Chondrocyte (in vitro differentiated cells): ENCODE data around the gene ASIC2. TPM values are rescaled to one million over a fixed set of nuclear protein-coding genes. Genes with fewer than 3 reads are reported as not detected.

Experiments
- DNase-seq: peaks from one replicate; pipeline ENCODE4 v3.0.0; 2021; ENCODE audit warnings: mixed read lengths, low spot score
- H3K27ac Mint-ChIP-seq: one replicate; pipeline ENCODE4 v1.8.0; 2021; ENCODE audit warnings: mild to moderate bottlenecking, moderate library complexity, mixed read lengths; ENCODE audit not compliant: unreplicated experiment
- H3K27me3 Mint-ChIP-seq: 2 replicates; pipeline ENCODE4 v1.8.0; 2021; ENCODE audit warnings: low read depth, mixed read lengths
- H3K36me3 Mint-ChIP-seq: 2 replicates; pipeline ENCODE4 v1.8.0; 2021; ENCODE audit warnings: low read depth, mixed read lengths
- H3K4me1 Mint-ChIP-seq: 2 replicates; pipeline ENCODE4 v1.8.0; 2021; ENCODE audit warnings: low read depth, mild to moderate bottlenecking, mixed read lengths
- H3K4me3 Mint-ChIP-seq: one replicate; pipeline ENCODE4 v1.8.0; 2021; ENCODE audit warnings: mild to moderate bottlenecking, moderate library complexity, mixed read lengths; ENCODE audit not compliant: unreplicated experiment
- H3K9me3 Mint-ChIP-seq: 2 replicates; pipeline ENCODE4 v1.8.0; 2021; ENCODE audit warnings: low read depth, mixed read lengths
- CTCF ChIP-seq: fragments of 200-600 bp; sonication (generic); IDR thresholded peaks from 2 replicates; pipeline ENCODE4 v1.5.0; 2021; ENCODE audit warnings: antibody characterized with exemption, mild to moderate bottlenecking, moderate library complexity
- total RNA-seq: library from RNA; stranded (reverse); gene quantifications from 3 replicates; pipeline ENCODE4 v1.2.1, GENCODE V29; 2021

Gene ASIC2
- total RNA-seq, 1 donor from 2014 or later, result not detected

- no peaks in the 10 kb centered on the region for H3K4me1 Mint-ChIP-seq
- H3K36me3 Mint-ChIP-seq, result no peaks in the 10 kb centered on the region
- H3K9me3 Mint-ChIP-seq, result no peaks in the 10 kb centered on the region
- no peak for DNase-seq
- no peak overlapping the region for H3K27ac Mint-ChIP-seq
- H3K4me3 Mint-ChIP-seq, result no peak overlapping the region
- peaks cover 24% of the 10 kb centered on the region for H3K27me3 Mint-ChIP-seq
- no peak for TF ChIP-seq CTCF
These were observed 47.9 kb downstream of the ASIC2 start for GRCh38 chr17:33245183-33245582.

- no peak for TF ChIP-seq CTCF
- no peak overlapping the region for H3K27ac Mint-ChIP-seq
- H3K36me3 Mint-ChIP-seq, result no peaks in the 10 kb centered on the region
These were observed 49.4 kb downstream of the ASIC2 start for GRCh38 chr17:33243732-33244131.

GRCh38 chr17:33242375-33243124 lies 50.5 kb downstream of the ASIC2 start:
- H3K4me1 Mint-ChIP-seq, result no peaks in the 10 kb centered on the region
- no peak for DNase-seq
- H3K36me3 Mint-ChIP-seq, result no peaks in the 10 kb centered on the region
- TF ChIP-seq CTCF, result no peak
- no peaks in the 10 kb centered on the region for H3K9me3 Mint-ChIP-seq
- no peak overlapping the region for H3K4me3 Mint-ChIP-seq
- peaks cover 26% of the 10 kb centered on the region for H3K27me3 Mint-ChIP-seq
- no peak overlapping the region for H3K27ac Mint-ChIP-seq

More at GRCh38 chr17:33243732-33244131, 49.4 kb downstream of the ASIC2 start:
- no peaks in the 10 kb centered on the region for H3K9me3 Mint-ChIP-seq
- H3K4me3 Mint-ChIP-seq, result no peak overlapping the region
- peaks cover 24% of the 10 kb centered on the region for H3K27me3 Mint-ChIP-seq
- DNase-seq, result no peak
- H3K4me1 Mint-ChIP-seq, result no peaks in the 10 kb centered on the region

- H3K9me3 Mint-ChIP-seq, result no peaks in the 10 kb centered on the region
- H3K27me3 Mint-ChIP-seq, result peaks cover 23% of the 10 kb centered on the region
- TF ChIP-seq CTCF, result no peak
- no peak overlapping the region for H3K27ac Mint-ChIP-seq
- no peaks in the 10 kb centered on the region for H3K4me1 Mint-ChIP-seq
- no peak for DNase-seq
- H3K36me3 Mint-ChIP-seq, result no peaks in the 10 kb centered on the region
- H3K4me3 Mint-ChIP-seq, result no peak overlapping the region
These were observed 51.7 kb downstream of the ASIC2 start for GRCh38 chr17:33241390-33241789.

GRCh38 chr17:33240362-33240761 lies 52.7 kb downstream of the ASIC2 start:
- Mint-ChIP-seq H3K4me3 (no peak overlapping the region), H3K27ac (no peak overlapping the region), H3K9me3 (no peaks in the 10 kb centered on the region), H3K27me3 (peaks cover 23% of the 10 kb centered on the region), H3K4me1 (peaks cover 3% of the 10 kb centered on the region), H3K36me3 (no peaks in the 10 kb centered on the region)
- DNase-seq, result no peak
- TF ChIP-seq CTCF, result no peak
